Activated CD8-positive, alpha-beta memory T cell treated with anti-CD3 and anti-CD28 coated beads, Interleukin-2, amount 10 ng/mL, durations not matched to agents 7 days and 5 days (primary cell): ENCODE measurements around the gene RASA3. TPM values are rescaled to one million over a fixed set of nuclear protein-coding genes. Genes with fewer than 3 reads are reported as not detected.

Experiments
- ATAC-seq: fragments of 150-1000 bp; cut with Tn5 transposase; one replicate; pipeline ENCODE4 v1.10.0; 2021; ENCODE audit warnings: moderate library complexity
- CTCF ChIA-PET: fragments of 350-600 bp; sonication (Branson Sonifier 250); formaldehyde crosslinking; loops from one replicate; lab custom pipeline; 2021; ENCODE audit warnings: antibody characterized with exemption; lab: Charles Lee
- DNase-seq: peaks from one replicate; pipeline ENCODE4 v3.0.0-alpha.2; 2020
- H3K27ac Mint-ChIP-seq: one replicate; pipeline ENCODE4 v1.8.0; 2021; ENCODE audit warnings: mild to moderate bottlenecking, mixed read lengths
- H3K27me3 Mint-ChIP-seq: one replicate; pipeline ENCODE4 v1.8.0; 2021; ENCODE audit warnings: mixed read lengths
- H3K36me3 Mint-ChIP-seq: one replicate; pipeline ENCODE4 v1.8.0; 2021; ENCODE audit warnings: mild to moderate bottlenecking, mixed read lengths
- H3K4me1 Mint-ChIP-seq: one replicate; pipeline ENCODE4 v1.8.0; 2021; ENCODE audit warnings: mixed read lengths
- H3K4me3 Mint-ChIP-seq: one replicate; pipeline ENCODE4 v1.8.0; 2021; ENCODE audit warnings: mild to moderate bottlenecking, moderate library complexity, mixed read lengths
- H3K9me3 Mint-ChIP-seq: one replicate; pipeline ENCODE4 v1.8.0; 2022; ENCODE audit warnings: low read depth, mixed read lengths
- total RNA-seq, 2 experiments: library from RNA; stranded (reverse); gene quantifications; one replicate each; pipeline ENCODE4 v1.2.3, GENCODE V29; 2021

The RASA3 gene
- total RNA-seq, 2 experiments from 2014 or later, result 16.3 to 49.2 TPM

GRCh38 chr13:114067886-114068651 is 64.4 kb downstream of the RASA3 start:
- peak overlapping the region; percentile 44 for H3K4me3 Mint-ChIP-seq
- peaks cover 3% of the 10 kb centered on the region for H3K9me3 Mint-ChIP-seq
- DNase-seq, result no peak
- CTCF ChIA-PET, result interaction anchor here (1.4 to 1.6 kb wide), 2 partner anchors 19 to 43 kb away, joined by 3 to 8 read pairs; no protein-coding TSS in a partner anchor
- no peaks in the 10 kb centered on the region for H3K27me3 Mint-ChIP-seq
- H3K27ac Mint-ChIP-seq, result peak overlapping the region; percentile 75
- H3K4me1 Mint-ChIP-seq, result peaks cover 50% of the 10 kb centered on the region
- H3K36me3 Mint-ChIP-seq, result peaks cover 23% of the 10 kb centered on the region
- ATAC-seq, result no peak

GRCh38 chr13:114067381-114067885 is 65.0 kb downstream of the RASA3 start:
- Mint-ChIP-seq H3K27me3 (no peaks in the 10 kb centered on the region), H3K4me1 (peaks cover 50% of the 10 kb centered on the region), H3K9me3 (peaks cover 3% of the 10 kb centered on the region), H3K36me3 (peaks cover 17% of the 10 kb centered on the region), H3K27ac (peak overlapping the region; percentile 75), H3K4me3 (peak overlapping the region; percentile 44)
- ATAC-seq (peak; percentile 35), DNase-seq (no peak)
- CTCF ChIA-PET, result interaction anchor here (0.8 to 1.6 kb wide), 3 partner anchors 18 to 159 kb away, joined by 3 to 8 read pairs (median 5); no protein-coding TSS in a partner anchor

GRCh38 chr13:114066956-114067355 is 65.5 kb downstream of the RASA3 start:
- ATAC-seq (no peak), DNase-seq (no peak)
- Mint-ChIP-seq H3K9me3 (peaks cover 3% of the 10 kb centered on the region), H3K36me3 (peaks cover 12% of the 10 kb centered on the region), H3K27ac (peak overlapping the region; percentile 75), H3K27me3 (no peaks in the 10 kb centered on the region), H3K4me3 (peak overlapping the region; percentile 44), H3K4me1 (peaks cover 50% of the 10 kb centered on the region)
- CTCF ChIA-PET, result interaction anchor here (0.8 to 1.6 kb wide), 3 partner anchors 18 to 160 kb away, joined by 3 to 8 read pairs (median 5); no protein-coding TSS in a partner anchor

GRCh38 chr13:114065926-114066774 is 66.3 kb downstream of the RASA3 start:
- peak; percentile 63 for DNase-seq
- Mint-ChIP-seq H3K4me3 (peak overlapping the region; percentile 58), H3K27me3 (no peaks in the 10 kb centered on the region), H3K27ac (peak overlapping the region; percentile 89), H3K9me3 (peaks cover 3% of the 10 kb centered on the region), H3K4me1 (peaks cover 52% of the 10 kb centered on the region), H3K36me3 (peaks cover 5% of the 10 kb centered on the region)
- CTCF ChIA-PET, result interaction anchor here (1.0 to 2.0 kb wide), 4 partner anchors 43 to 82 kb away, joined by 4 to 11 read pairs (median 4); no protein-coding TSS in a partner anchor
- ATAC-seq, result peak; percentile 16

GRCh38 chr13:114065141-114065925 is 67.1 kb downstream of the RASA3 start:
- H3K4me3 Mint-ChIP-seq, result peak overlapping the region; percentile 58
- peaks cover 2% of the 10 kb centered on the region for H3K36me3 Mint-ChIP-seq

GRCh38 chr13:114064450-114065140 is 67.8 kb downstream of the RASA3 start:
- peaks cover 57% of the 10 kb centered on the region for H3K4me1 Mint-ChIP-seq
- CTCF ChIA-PET, result interaction anchor here (0.9 to 2.0 kb wide), 3 partner anchors 29 to 46 kb away, joined by 3 to 11 read pairs (median 4); no protein-coding TSS in a partner anchor
- peak overlapping the region; percentile 89 for H3K27ac Mint-ChIP-seq
- no peaks in the 10 kb centered on the region for H3K27me3 Mint-ChIP-seq
- peaks cover 2% of the 10 kb centered on the region for H3K36me3 Mint-ChIP-seq
- H3K9me3 Mint-ChIP-seq, result no peaks in the 10 kb centered on the region
- DNase-seq (no peak), ATAC-seq (no peak)
- H3K4me3 Mint-ChIP-seq, result peak overlapping the region; percentile 58

More at GRCh38 chr13:114065141-114065925, 67.1 kb downstream of the RASA3 start:
- DNase-seq (peak; percentile 86), ATAC-seq (peak; percentile 83)
- CTCF ChIA-PET, result interaction anchor here (0.6 to 2.0 kb wide), 6 partner anchors 28 to 164 kb away, joined by 3 to 11 read pairs (median 4); no protein-coding TSS in a partner anchor
- Mint-ChIP-seq H3K4me1 (peaks cover 52% of the 10 kb centered on the region), H3K27me3 (no peaks in the 10 kb centered on the region), H3K9me3 (no peaks in the 10 kb centered on the region), H3K27ac (peak overlapping the region; percentile 89)

GRCh38 chr13:114063545-114064449 is 68.6 kb downstream of the RASA3 start:
- Mint-ChIP-seq H3K36me3 (peaks cover 2% of the 10 kb centered on the region), H3K27ac (peak overlapping the region; percentile 41), H3K9me3 (no peaks in the 10 kb centered on the region), H3K27me3 (no peaks in the 10 kb centered on the region), H3K4me1 (peaks cover 57% of the 10 kb centered on the region), H3K4me3 (no peak overlapping the region)
- CTCF ChIA-PET, result no interaction called here
- ATAC-seq (no peak), DNase-seq (no peak)

GRCh38 chr13:114062754-114063153 is 69.7 kb downstream of the RASA3 start:
- no peaks in the 10 kb centered on the region for H3K27me3 Mint-ChIP-seq
- no peak overlapping the region for H3K4me3 Mint-ChIP-seq
- H3K27ac Mint-ChIP-seq, result no peak overlapping the region
- ATAC-seq (no peak), DNase-seq (no peak)
- H3K4me1 Mint-ChIP-seq, result peaks cover 55% of the 10 kb centered on the region
- H3K36me3 Mint-ChIP-seq, result no peaks in the 10 kb centered on the region
- CTCF ChIA-PET, result no interaction called here
- H3K9me3 Mint-ChIP-seq, result no peaks in the 10 kb centered on the region

GRCh38 chr13:114062341-114062740 is 70.1 kb downstream of the RASA3 start:
- Mint-ChIP-seq H3K4me1 (peaks cover 55% of the 10 kb centered on the region), H3K27ac (no peak overlapping the region), H3K36me3 (no peaks in the 10 kb centered on the region), H3K27me3 (no peaks in the 10 kb centered on the region), H3K4me3 (no peak overlapping the region), H3K9me3 (no peaks in the 10 kb centered on the region)
- CTCF ChIA-PET, result no interaction called here
- ATAC-seq (no peak), DNase-seq (no peak)

GRCh38 chr13:114061744-114062143 is 70.7 kb downstream of the RASA3 start:
- H3K36me3 Mint-ChIP-seq, result no peaks in the 10 kb centered on the region
- H3K27me3 Mint-ChIP-seq, result no peaks in the 10 kb centered on the region
- peaks cover 52% of the 10 kb centered on the region for H3K4me1 Mint-ChIP-seq
- no peak overlapping the region for H3K4me3 Mint-ChIP-seq
- no peaks in the 10 kb centered on the region for H3K9me3 Mint-ChIP-seq
- no peak for ATAC-seq
- DNase-seq, result no peak
- CTCF ChIA-PET, result no interaction called here
- peak overlapping the region; percentile 43 for H3K27ac Mint-ChIP-seq

- Mint-ChIP-seq H3K4me3 (no peak overlapping the region), H3K27me3 (no peaks in the 10 kb centered on the region), H3K27ac (no peak overlapping the region), H3K36me3 (peaks cover 1% of the 10 kb centered on the region), H3K4me1 (peaks cover 46% of the 10 kb centered on the region), H3K9me3 (no peaks in the 10 kb centered on the region)
- CTCF ChIA-PET, result no interaction called here
- DNase-seq (no peak), ATAC-seq (no peak)
Measured at GRCh38 chr13:114061047-114061446, 71.4 kb downstream of the RASA3 start.
